T1000 (cell line): ENCODE measurements around the gene NRL.

Source experiments
- DNase-seq: peaks from one replicate; lab custom pipeline; 2025; ENCODE audit warnings: mixed read lengths; lab: John Stamatoyannopoulos, UW

The NRL gene

GRCh38 chr14:24098927-24099813 is 15.6 kb downstream of the NRL start:
- no peak for DNase-seq

- DNase-seq: no peak
Observed at GRCh38 chr14:24098229-24098926, 16.4 kb downstream of the NRL start.

GRCh38 chr14:24096545-24097181 is 18.1 kb downstream of the NRL start:
- no peak for DNase-seq

GRCh38 chr14:24095271-24096068 is 19.3 kb downstream of the NRL start:
- no peak for DNase-seq

GRCh38 chr14:24094841-24095270 is 19.9 kb downstream of the NRL start:
- DNase-seq: no peak

- peak; percentile 79 for DNase-seq
Observed at GRCh38 chr14:24093901-24094840, 20.6 kb downstream of the NRL start, which contains the start of gene PCK2. Gene PCK2, plus strand, starts transcription at chr14:24094311. Its CDS starts 95 bp downstream, at chr14:24094406.

- DNase-seq: no peak
Observed at GRCh38 chr14:24093207-24093900, 21.4 kb downstream of the NRL start.

GRCh38 chr14:24092505-24093206 is 22.1 kb downstream of the NRL start:
- no peak for DNase-seq

- DNase-seq: no peak
Observed at GRCh38 chr14:24092110-24092504, 22.6 kb downstream of the NRL start.

- DNase-seq: no peak
Observed at GRCh38 chr14:24089890-24090289, 24.9 kb downstream of the NRL start.

GRCh38 chr14:24088095-24088494 is 26.7 kb downstream of the NRL start:
- DNase-seq: no peak

- no peak for DNase-seq
Observed at GRCh38 chr14:24087004-24087403, 27.7 kb downstream of the NRL start.

- no peak for DNase-seq
Observed at GRCh38 chr14:24086193-24086955, 28.4 kb downstream of the NRL start.

- DNase-seq: no peak
Observed at GRCh38 chr14:24085215-24085614, 29.5 kb downstream of the NRL start.

- DNase-seq: no peak
Observed at GRCh38 chr14:24084440-24084839, 30.3 kb downstream of the NRL start.

GRCh38 chr14:24083462-24083861 is 31.3 kb downstream of the NRL start:
- no peak for DNase-seq

GRCh38 chr14:24082411-24083080 is 32.2 kb downstream of the NRL start:
- no peak for DNase-seq

- DNase-seq: no peak
Observed at GRCh38 chr14:24081739-24082211, 33.0 kb downstream of the NRL start.
